ENCODE data around the gene CPLANE1.

Gene CPLANE1

GRCh38 chr5:37063739-37064138, 185.4 kb downstream of the CPLANE1 start:
- no peak for DNase-seq (ENCODE audit: low spot score)

- DNase-seq (ENCODE audit: low spot score) = no peak
Observed at GRCh38 chr5:37060030-37060429, 189.1 kb downstream of the CPLANE1 start.

GRCh38 chr5:37056762-37057161, 192.4 kb downstream of the CPLANE1 start:
- no peak for DNase-seq (ENCODE audit: low spot score)
